Mononuclear cell (primary cell): ENCODE data around the gene EPN2. TPM values are rescaled to one million over a fixed set of nuclear protein-coding genes. Genes with fewer than 3 reads are reported as not detected.
A peak's percentile ranks its signal among the peaks of the same experiment; 100 is the strongest.
"Not testable (repeated sequence)": the region's sequence is repeated elsewhere in the genome, so short reads cannot be mapped to it uniquely, and the experiment has no call there.

Source experiments
- H3K27me3 ChIP-seq: 2 replicates; pipeline ENCODE4 v1.6.0; 2011; ENCODE audit warnings: low read length, control low read depth; ENCODE audit not compliant: insufficient read depth
- H3K4me1 ChIP-seq: 2 replicates; pipeline ENCODE4 v1.5.1; 2011; ENCODE audit warnings: mild to moderate bottlenecking, low read length, control low read depth; ENCODE audit not compliant: insufficient read depth
- H3K4me3 ChIP-seq: 2 replicates; pipeline ENCODE4 v1.5.1; 2011; ENCODE audit warnings: mild to moderate bottlenecking, low read length, moderate library complexity
- H3K9me3 ChIP-seq: 2 replicates; pipeline ENCODE4 v1.5.1; 2011; ENCODE audit warnings: low read depth, mild to moderate bottlenecking, control low read depth, low read length
- total RNA-seq: library from RNA; depleted of rRNA; stranded (reverse); fragments of >200 nt; gene quantifications from one replicate; pipeline ENCODE4 v1.2.3, GENCODE V29; 2012

Gene EPN2
- 8.4 TPM for total RNA-seq

DNA sequence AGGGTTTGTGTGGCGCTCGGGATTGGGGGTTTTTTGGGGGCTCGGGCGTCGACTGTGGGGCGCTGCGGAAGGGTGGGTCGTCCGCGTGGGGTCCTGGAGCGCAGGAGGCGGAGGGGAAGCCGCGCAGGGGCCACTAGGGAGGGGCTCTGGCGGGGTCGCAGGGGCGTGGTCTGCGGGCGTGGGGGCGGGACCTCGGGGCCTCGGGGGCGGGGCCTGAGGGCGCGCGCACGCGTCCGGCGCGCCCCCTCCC lies at the start of gene EPN2:
Gene EPN2 (plus strand): TSS at position 228 of the 250 bp plus-strand sequence. CDS start 45,754 bp downstream, outside the sequence.
- H3K4me1 ChIP-seq, result peaks cover 11% of the 10 kb centered on the region
- H3K4me3 ChIP-seq, result peak within 1 kb of the TSS; percentile 57
- peaks cover 16% of the 10 kb centered on the region for H3K27me3 ChIP-seq
- not testable (repeated sequence) for H3K9me3 ChIP-seq

DNA sequence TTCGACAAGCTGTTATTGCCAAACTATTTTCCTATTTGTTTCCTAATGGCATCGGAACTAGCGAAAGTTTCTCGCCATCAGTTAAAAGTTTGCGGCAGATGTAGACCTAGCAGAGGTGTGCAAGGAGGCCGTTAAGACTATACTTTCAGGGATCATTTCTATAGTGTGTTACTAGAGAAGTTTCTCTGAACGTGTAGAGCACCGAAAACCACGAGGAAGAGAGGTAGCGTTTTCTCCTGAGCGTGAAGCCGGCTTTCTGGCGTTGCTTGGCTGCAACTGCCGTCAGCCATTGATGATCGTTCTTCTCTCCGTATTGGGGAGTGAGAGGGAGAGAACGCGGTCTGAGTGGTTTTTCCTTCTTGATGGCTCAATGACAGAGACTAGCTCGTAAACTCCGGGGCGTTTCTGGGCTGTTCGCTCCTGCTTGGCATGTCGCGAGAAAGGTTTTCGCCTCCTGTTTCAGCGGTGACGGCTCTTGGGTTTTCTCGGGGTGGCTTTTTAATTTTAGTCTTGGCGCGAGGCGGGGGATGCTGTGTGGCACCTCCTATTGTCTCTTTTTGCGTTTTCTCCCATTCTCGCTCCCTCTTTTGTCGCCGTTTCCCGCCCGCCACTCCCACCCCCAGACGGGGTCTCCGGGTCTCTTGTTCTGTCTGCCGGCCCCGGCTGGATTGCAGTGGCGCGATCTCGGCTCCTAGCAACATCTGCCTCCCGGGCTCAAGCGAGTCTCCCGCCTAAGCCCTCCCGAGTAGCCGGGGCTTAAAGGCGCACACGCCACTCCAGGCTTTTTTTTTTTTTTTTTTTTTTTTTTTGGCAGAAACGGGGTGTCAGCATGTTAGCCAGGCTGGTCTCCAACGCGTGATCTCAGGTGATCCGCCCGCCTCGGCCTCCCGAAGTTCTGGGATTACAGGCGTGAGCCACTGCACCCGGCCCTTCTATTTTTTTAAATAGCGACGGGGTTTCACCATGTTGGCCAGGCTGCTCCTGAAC lies 49.0 kb upstream of the EPN2 start:
- not testable (repeated sequence) for H3K4me3 ChIP-seq, H3K27me3 ChIP-seq, H3K4me1 ChIP-seq, H3K9me3 ChIP-seq

- not testable (repeated sequence) for H3K4me3 ChIP-seq, H3K27me3 ChIP-seq, H3K4me1 ChIP-seq, H3K9me3 ChIP-seq
Measured at GRCh38 chr17:19188870-19189708, 48.1 kb upstream of the EPN2 start.

DNA sequence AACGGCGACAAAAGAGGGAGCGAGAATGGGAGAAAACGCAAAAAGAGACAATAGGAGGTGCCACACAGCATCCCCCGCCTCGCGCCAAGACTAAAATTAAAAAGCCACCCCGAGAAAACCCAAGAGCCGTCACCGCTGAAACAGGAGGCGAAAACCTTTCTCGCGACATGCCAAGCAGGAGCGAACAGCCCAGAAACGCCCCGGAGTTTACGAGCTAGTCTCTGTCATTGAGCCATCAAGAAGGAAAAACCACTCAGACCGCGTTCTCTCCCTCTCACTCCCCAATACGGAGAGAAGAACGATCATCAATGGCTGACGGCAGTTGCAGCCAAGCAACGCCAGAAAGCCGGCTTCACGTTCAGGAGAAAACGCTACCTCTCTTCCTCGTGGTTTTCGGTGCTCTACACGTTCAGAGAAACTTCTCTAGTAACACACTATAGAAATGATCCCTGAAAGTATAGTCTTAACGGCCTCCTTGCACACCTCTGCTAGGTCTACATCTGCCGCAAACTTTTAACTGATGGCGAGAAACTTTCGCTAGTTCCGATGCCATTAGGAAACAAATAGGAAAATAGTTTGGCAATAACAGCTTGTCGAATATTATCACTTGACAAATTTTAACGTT lies 47.3 kb upstream of the EPN2 start:
- H3K27me3 ChIP-seq, H3K4me3 ChIP-seq, H3K9me3 ChIP-seq, H3K4me1 ChIP-seq: not testable (repeated sequence)

DNA sequence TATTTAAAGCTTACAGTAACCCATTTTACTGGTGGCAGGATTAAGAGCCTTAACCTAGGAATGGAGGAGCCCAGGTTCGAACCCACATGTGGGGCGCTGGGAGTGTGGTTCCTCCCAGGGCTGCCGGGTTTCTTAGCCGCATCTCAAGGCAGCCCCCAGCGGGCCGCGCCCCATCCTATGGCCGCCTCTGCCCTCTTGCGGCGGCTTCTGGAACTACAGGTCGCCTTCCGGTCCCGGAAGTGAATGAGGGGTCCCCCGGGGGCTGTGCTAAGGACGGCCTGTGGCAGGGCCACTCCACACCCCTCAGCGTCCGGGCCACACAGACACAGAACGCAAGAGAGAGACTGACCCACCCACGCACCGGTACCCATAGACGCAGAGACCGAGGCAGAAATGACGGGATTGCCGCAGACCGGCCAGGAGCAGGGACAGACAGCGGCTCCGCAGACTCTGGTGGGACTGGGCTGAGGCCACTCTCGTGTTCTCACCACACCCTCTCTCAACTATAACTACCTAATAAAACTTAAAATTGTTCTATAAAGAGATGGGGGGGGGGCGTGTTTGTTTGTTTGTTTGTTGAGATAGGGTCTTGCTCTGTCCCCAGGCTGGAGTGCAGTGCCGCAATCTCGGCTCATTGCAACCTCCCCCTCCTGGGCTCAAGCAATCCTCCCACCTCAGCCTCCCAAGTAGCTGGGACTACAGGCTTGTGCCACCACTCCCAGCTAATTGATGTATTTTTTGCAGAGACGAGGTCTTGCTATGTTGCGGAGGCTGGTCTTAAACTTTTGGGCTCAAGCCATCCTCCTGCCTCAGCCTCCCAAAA lies 40.6 kb upstream of the EPN2 start:
- not testable (repeated sequence) for H3K4me1 ChIP-seq, H3K4me3 ChIP-seq, H3K9me3 ChIP-seq, H3K27me3 ChIP-seq

- not testable (repeated sequence) for H3K27me3 ChIP-seq, H3K4me3 ChIP-seq, H3K4me1 ChIP-seq, H3K9me3 ChIP-seq
Measured at GRCh38 chr17:19202448-19202847, 34.7 kb upstream of the EPN2 start.

DNA sequence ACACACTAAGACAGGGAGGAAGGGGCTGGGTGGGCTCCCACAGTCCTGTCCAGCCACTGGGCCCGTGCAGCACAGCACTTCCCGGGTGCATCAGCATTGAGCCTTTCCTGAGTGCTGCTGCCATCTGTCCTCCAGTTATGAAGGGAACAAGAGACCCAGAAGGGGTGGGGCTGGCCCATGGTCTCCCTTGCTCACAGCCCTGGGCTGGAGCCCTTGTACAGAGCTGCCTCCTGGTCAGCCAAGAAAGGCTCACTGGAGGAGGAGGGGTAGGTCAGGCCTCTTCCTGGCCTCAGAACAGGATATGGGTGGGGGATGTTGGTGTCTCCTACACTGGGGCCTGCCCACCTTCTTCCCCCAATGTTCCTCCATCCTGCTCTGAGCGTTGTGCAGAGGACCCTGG lies 33.7 kb upstream of the EPN2 start:
- not testable (repeated sequence) for H3K9me3 ChIP-seq, H3K4me3 ChIP-seq, H3K27me3 ChIP-seq, H3K4me1 ChIP-seq

DNA sequence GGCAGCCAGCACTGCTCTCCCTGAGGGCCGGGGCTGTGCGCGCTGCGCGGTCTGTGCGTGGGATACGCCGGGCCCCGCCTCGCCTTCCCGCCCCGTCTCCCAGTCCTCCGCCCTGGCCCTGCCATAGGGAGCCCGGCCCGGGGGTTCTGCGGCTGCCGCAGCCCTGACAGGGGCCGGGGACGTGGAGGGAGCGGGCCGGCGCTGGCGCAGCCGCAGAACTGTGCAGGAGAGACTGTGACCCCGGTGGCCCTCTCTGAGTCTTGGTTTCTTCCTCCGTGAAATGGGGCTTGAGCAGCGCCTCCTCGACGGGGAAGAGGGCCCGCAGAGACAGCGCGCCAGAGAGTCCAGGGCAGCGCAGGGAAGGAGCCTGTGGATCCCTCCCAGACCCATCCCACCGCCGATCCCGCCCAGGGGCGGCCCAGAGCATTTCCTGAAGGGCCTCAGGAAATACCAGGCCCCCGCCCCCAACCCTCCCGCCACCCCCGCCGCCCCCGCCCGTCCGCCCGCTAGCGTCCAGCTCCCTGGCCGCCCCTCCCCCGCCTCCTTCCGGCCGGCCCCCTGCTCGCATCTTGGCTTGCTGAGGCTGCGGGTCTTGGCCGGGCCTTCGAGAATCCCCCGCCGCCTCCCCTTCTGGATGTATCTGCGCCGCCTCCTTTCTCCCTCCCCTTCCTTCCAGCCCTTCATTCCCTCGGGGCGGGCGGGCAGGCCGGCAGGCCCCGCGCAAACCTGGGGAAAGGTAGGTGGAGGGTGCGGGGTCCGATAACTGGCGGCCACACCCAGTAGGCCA lies 21.9 kb upstream of the EPN2 start:
- not testable (repeated sequence) for H3K4me1 ChIP-seq, H3K9me3 ChIP-seq, H3K27me3 ChIP-seq, H3K4me3 ChIP-seq

GRCh38 chr17:19216148-19216926 lies 20.8 kb upstream of the EPN2 start:
- not testable (repeated sequence) for H3K27me3 ChIP-seq, H3K4me3 ChIP-seq, H3K4me1 ChIP-seq, H3K9me3 ChIP-seq

GRCh38 chr17:19218914-19219313 lies 18.3 kb upstream of the EPN2 start:
- not testable (repeated sequence) for H3K4me3 ChIP-seq

DNA sequence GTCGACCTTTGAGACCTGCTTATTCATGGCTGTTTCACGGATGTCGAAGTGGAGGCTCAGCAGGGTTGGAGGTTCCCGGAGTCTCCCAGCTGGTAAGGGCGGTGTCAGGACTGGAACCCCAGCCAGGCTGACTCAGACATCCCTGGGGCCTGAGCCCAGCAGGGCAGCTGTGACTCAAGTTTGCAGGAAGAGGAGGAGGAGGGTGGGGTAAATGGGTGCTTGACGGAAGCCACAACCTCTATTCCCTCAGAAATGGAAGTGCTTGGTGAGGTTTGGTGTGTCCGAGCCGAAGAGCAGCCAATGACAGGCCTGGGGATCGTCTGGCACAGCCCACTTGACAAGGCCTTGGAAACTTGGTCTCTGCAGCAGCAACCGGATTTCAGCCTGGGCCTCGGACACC lies 17.8 kb upstream of the EPN2 start:
- H3K4me1 ChIP-seq, H3K27me3 ChIP-seq: not testable (repeated sequence)

More at GRCh38 chr17:19218914-19219313, 18.3 kb upstream of the EPN2 start:
- not testable (repeated sequence) for H3K27me3 ChIP-seq, H3K4me1 ChIP-seq, H3K9me3 ChIP-seq

DNA sequence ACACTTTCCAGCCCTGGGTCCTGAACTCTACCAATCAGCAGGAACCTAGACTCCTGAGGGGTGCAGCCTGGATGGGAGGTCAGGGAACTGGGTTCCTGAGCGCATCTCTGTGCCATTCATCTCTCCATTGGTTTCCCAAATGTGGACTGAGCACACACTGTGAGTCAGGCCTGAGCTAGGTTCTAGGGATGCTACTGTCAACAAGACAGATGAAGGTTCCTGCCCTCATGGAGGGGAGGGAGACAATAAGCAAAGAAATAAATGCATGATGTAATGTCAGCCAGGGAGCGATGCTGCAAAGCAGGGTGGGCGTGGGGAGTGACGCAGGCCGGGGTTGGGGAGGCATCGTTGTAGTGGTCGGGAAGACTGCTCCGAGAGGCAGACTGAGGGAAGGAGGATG lies 17.0 kb upstream of the EPN2 start:
- not testable (repeated sequence) for H3K27me3 ChIP-seq, H3K4me3 ChIP-seq, H3K4me1 ChIP-seq, H3K9me3 ChIP-seq

More for the DNA sequence above, 17.8 kb upstream of the EPN2 start:
- H3K9me3 ChIP-seq, H3K4me3 ChIP-seq: not testable (repeated sequence)

DNA sequence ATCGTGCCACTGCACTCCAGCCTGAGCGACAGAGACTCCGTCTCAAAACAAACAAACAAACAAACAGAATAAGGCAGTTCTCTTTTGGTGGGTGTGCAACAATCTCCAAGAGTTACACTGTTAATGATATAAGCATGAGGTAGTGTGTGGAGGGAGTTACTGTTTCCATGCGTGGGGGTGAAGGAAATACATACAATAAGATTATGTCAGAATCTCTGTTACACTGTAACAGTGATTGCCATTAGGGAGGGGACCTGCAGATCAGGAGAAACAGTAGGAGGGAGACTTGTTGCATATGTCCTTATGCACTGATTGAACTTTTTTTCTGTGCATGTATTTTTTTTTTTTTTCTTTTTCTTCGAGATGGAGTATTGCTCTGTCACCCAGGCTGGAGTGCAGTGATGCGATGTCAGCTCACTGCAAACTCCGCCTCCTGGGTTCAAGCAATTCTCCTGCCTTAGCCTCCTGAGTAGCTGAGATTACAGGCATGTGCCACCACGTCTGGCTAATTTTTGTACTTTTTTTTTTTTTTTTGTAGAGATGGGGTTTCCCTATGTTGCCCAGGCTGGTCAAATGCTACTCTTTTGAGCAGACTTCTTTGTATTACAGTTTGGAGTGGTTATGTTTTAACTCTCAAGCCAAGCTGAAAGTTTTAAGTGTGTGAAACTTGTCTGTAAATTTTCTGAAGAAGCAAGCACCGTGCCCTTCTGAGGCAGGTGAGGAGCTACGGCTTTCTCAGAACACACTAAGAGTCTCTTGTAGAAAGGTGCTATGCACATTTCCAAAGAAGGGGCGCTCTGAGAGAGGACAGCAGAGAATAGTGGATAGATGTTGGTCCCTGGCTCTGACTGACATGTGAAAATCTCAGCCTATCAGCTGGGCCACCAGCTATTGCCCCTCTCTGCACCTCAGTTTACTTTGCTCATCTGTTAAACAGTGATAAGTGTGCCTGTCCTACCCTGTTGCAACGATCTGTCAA lies 10.3 kb upstream of the EPN2 start:
- H3K9me3 ChIP-seq, H3K27me3 ChIP-seq, H3K4me3 ChIP-seq, H3K4me1 ChIP-seq: not testable (repeated sequence)
